ENCODE data around the gene C20orf204. TPM values are rescaled to one million over a fixed set of nuclear protein-coding genes. Genes with fewer than 3 reads are reported as not detected.

The C20orf204 gene
- total and polyA plus RNA-seq, 2 of the 8 experiments (the other 6 are each of a cell fraction or from before 2014, with no cell fraction given), result 0.39 to 0.52 TPM

DNA sequence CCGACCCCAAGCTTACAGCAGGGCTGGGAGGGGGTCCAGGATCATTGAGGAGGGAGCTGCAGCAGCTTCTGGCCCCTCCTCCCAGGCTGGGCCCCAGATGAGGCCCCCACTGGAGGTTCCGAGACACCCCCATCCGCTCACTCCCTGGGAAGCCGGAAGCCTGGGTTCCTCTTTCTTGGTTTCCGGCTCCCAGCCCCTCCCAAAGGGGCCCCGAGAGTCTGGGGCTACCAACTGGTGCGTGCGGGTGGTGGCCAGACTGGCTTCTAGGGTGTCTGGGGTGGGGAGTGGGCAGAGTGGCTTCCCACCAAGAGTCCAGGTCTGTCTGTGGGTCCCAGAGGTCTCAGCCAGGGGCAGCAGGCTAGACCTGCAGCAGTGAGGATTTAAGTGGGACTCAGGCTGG lies 41.1 kb downstream of the C20orf204 start:
- Histone ChIP-seq H3K9ac (replicated peaks in 1 of 4; ENCODE audit: extremely low read depth in 1 of 4, low read depth in 3 of 4, low read length in 3 of 4) (no peak overlapping the region), H3K18ac (ENCODE audit: extremely low read depth, low read length) (no peak overlapping the region), H3K56ac (replicated peaks; ENCODE audit: insufficient read length, low read depth, low read length) (no peak overlapping the region), H2BK20ac (ENCODE audit: low read length) (no peak overlapping the region), H3K23ac (ENCODE audit: insufficient read length) (no peak overlapping the region), H3K4me3 (ENCODE audit: extremely low read depth in 1 of 4, insufficient read depth in 2 of 4, low read depth in 3 of 4, low read length in 4 of 4) (no peak overlapping the region), H2BK12ac (ENCODE audit: low read depth, low read length) (no peak overlapping the region), H3K14ac (ENCODE audit: insufficient read length) (no peak overlapping the region), H3K9me3 (ENCODE audit: insufficient read depth in 2 of 2, low read depth in 1 of 2, low read length in 1 of 2) (no peaks in the 10 kb centered on the region), H3K4me1 (replicated peaks in 1 of 4; ENCODE audit: control insufficient read depth in 3 of 4, insufficient read depth in 4 of 4, low read length in 3 of 4) (peaks cover 0 to 19% (median 10%) of the 10 kb centered on the region in 4 experiments; a peak in 5 of 7 replicates), H4K5ac (ENCODE audit: insufficient read length, low read depth, low read length) (no peak overlapping the region), H4K8ac (ENCODE audit: extremely low read depth, insufficient read depth, low read length) (peak overlapping the region; percentile 25), H2AFZ (ENCODE audit: low read length) (no peak overlapping the region), H2BK120ac (replicated peaks; ENCODE audit: low read depth, low read length) (no peak overlapping the region), H2BK15ac (ENCODE audit: low read length) (no peak overlapping the region), H4K91ac (replicated peaks; ENCODE audit: insufficient read length, low read length) (no peak overlapping the region), H3K4me2 (ENCODE audit: insufficient read depth in 1 of 2, low read depth in 2 of 2, low read length in 2 of 2) (no peak overlapping the region), H3K27ac (ENCODE audit: low read depth, low read length) (no peak overlapping the region), H3K79me1 (ENCODE audit: low read depth, low read length) (no peaks in the 10 kb centered on the region), H3K27me3 (replicated peaks in 1 of 4; ENCODE audit: control insufficient read depth in 3 of 4, extremely low read depth in 1 of 4, insufficient read depth in 3 of 4, low read length in 3 of 4) (peaks cover 1 to 16% (median 11%) of the 10 kb centered on the region in 4 experiments; a peak in 6 of 7 replicates), H3K36me3 (ENCODE audit: control insufficient read depth in 2 of 4, insufficient read depth in 4 of 4, low read length in 3 of 4) (peaks cover 0 to 6% (median 3%) of the 10 kb centered on the region in 4 experiments; a peak in 3 of 8 replicates), H3K23me2 (ENCODE audit: low read depth, low read length) (peaks cover 11% of the 10 kb centered on the region; the same call in 1 of the 2 replicates), H2BK5ac (ENCODE audit: low read depth, low read length) (no peak overlapping the region), H2AK5ac (ENCODE audit: low read depth, low read length) (no peak overlapping the region), H3K4ac (replicated peaks; ENCODE audit: insufficient read length, low read depth, low read length) (no peak overlapping the region), H3K79me2 (ENCODE audit: control insufficient read depth in 1 of 2, insufficient read depth in 2 of 2, low read length in 2 of 2) (no peaks in the 10 kb centered on the region), H4K20me1 (replicated peaks in 1 of 2; ENCODE audit: control insufficient read depth in 1 of 2, insufficient read depth in 2 of 2, low read length in 2 of 2) (peaks cover 0 to 4% of the 10 kb centered on the region in 2 experiments)
- TF ChIP-seq JUND (IDR thresholded peaks at IDR 0.05; ENCODE audit: low read length), result no peak
- no peak for TF ChIP-seq GABPA (IDR thresholded peaks at IDR 0.05; ENCODE audit: borderline replicate concordance, insufficient read depth, low read length)
- TF ChIP-seq BRCA1 (IDR thresholded peaks at IDR 0.05; ENCODE audit: low read depth, low read length), result no peak
- TF ChIP-seq CREB1 (IDR thresholded peaks at IDR 0.05), result no peak
- TF ChIP-seq BCL11A (IDR thresholded peaks at IDR 0.05; ENCODE audit: low read depth in 2 of 2, low read length in 2 of 2), result no peak
- no peak for TF ChIP-seq SP2 (IDR thresholded peaks at IDR 0.05; ENCODE audit: low read length)
- no peak for TF ChIP-seq CBX8 (IDR thresholded peaks at IDR 0.05; ENCODE audit: borderline replicate concordance, low read depth, low read length)
- TF ChIP-seq RNF2 (IDR thresholded peaks at IDR 0.05; ENCODE audit: borderline replicate concordance, low read depth, low read length, missing control alignments, poor library complexity, severe bottlenecking), result no peak
- no peak for TF ChIP-seq NANOG (IDR thresholded peaks at IDR 0.05; ENCODE audit: insufficient read depth, low read depth, low read length, poor library complexity, severe bottlenecking)
- TF ChIP-seq FOSL1 (IDR thresholded peaks at IDR 0.05; ENCODE audit: insufficient read depth, low read depth, low read length), result no peak
- no peak for TF ChIP-seq CHD2 (IDR thresholded peaks at IDR 0.05; ENCODE audit: low read length)
- no peak for TF ChIP-seq SP4 (IDR thresholded peaks at IDR 0.05; ENCODE audit: low read length)
- POLR2A ChIA-PET (ENCODE audit: partially characterized antibody), result interaction anchor here (0.6 to 4.6 kb wide), 3 partner anchors 9 to 103 kb away, joined by 3 to 27 read pairs (median 4); no protein-coding TSS in a partner anchor
- 95% methylated on average over 8 of the region's 8 CpGs; no CpG with 5 or more reads in 1 of the 2 experiments for WGBS, 2 experiments (ENCODE audit: extremely low coverage in 1 of 2, insufficient coverage in 1 of 2, insufficient read length in 1 of 2, insufficient replicate concordance in 2 of 2, low coverage in 1 of 2, low lambda C conversion rate in 2 of 2, missing lambda C conversion rate in 1 of 2)
- CTCF ChIA-PET (ENCODE audit: partially characterized antibody), result interaction anchor here (12.9 to 13.0 kb wide), 2 partner anchors 21 to 41 kb away, joined by 139 to 144 read pairs; partner anchors contain the start of genes SOX18 and TCEA2
- FAIRE-seq, result no peak
- no peak for DNase-seq (ENCODE audit: low read depth in 1 of 2, low spot score in 2 of 2)
